PC-9 (cell line): ENCODE measurements around the gene MSI2.

Experiments used
- CTCF ChIP-seq: fragments of 200-600 bp; sonication (generic); conservative IDR thresholded peaks from 2 replicates; pipeline ENCODE4 v1.6.1; 2017; ENCODE audit warnings: mixed run types, antibody characterized with exemption, mild to moderate bottlenecking, moderate library complexity
- EZH2 ChIP-seq: fragments of 200-600 bp; sonication (generic); IDR thresholded peaks from 2 replicates; pipeline ENCODE4 v1.8.0; 2017; ENCODE audit warnings: antibody characterized with exemption, low read depth

DNA sequence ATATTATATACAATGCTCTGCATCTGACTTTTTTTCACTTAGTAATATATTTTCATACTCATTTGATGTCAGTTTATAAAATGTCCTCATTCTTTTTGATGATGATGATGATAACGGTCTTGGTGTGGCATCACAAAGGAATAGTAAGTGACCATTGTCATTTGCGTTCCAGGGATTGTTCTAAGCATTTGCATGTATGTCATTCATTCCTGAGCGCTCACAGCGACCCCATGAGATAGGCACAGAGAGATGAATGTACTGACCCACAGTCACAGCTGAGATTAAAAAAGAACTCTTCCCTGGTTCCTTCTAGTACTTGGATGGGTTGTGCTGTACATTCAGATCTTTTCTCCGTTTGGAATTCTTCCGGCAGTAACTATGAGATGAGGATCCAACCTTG, 21.2 kb upstream of the MSI2 start:
- no peak for TF ChIP-seq CTCF
- TF ChIP-seq EZH2, result no peak
